Esophagus squamous epithelium (tissue), 5 donors: ENCODE data around the gene TRIM24. TPM values are rescaled to one million over a fixed set of nuclear protein-coding genes. Genes with fewer than 3 reads are reported as not detected.

Experiments used
- DNase-seq: peaks from one replicate; lab custom pipeline; 2025; lab: John Stamatoyannopoulos, UW
- H3K27ac ChIP-seq, 4 donors: fragments of 200-600 bp; sonication (generic); one replicate each; pipeline ENCODE4 v1.5.1; 2016 to 2019; ENCODE audit warnings: mild to moderate bottlenecking in 1 of 4
- H3K27me3 ChIP-seq, 4 donors: fragments of 200-600 bp; sonication (generic); 1 replicate in 3 of 4; 2 replicates in 1 of 4; pipeline versions ENCODE4 v1.5.1 to v1.6.0; 2017 to 2021; ENCODE audit warnings: antibody characterized with exemption in 1 of 4
- H3K36me3 ChIP-seq, 3 donors: fragments of 200-600 bp; sonication (generic); one replicate each; pipeline ENCODE4 v1.5.1; 2016 to 2019
- H3K4me1 ChIP-seq, 3 donors: fragments of 200-600 bp; sonication (generic); one replicate each; pipeline ENCODE4 v1.5.1; 2017 to 2019
- H3K4me3 ChIP-seq, 4 donors: fragments of 200-600 bp; sonication (generic); 1 replicate in 3 of 4; 2 replicates in 1 of 4; pipeline ENCODE4 v1.5.1; 2016 to 2019; ENCODE audit warnings: mild to moderate bottlenecking in 2 of 4, moderate library complexity in 1 of 4
- H3K9me3 ChIP-seq, 3 donors: fragments of 200-600 bp; sonication (generic); one replicate each; pipeline ENCODE4 v1.5.1; 2016 to 2019
- CTCF ChIP-seq, 6 experiments: fragments of 450-650 bp in 4 of 6; fragments of 200-600 bp in 2 of 6; sonication (generic) in 2 of 6; IDR thresholded peaks; one replicate each; pipeline ENCODE4 v1.5.1; 2016 to 2019; ENCODE audit warnings: antibody characterized with exemption in 6 of 6, mild to moderate bottlenecking in 4 of 6, moderate library complexity in 4 of 6
- POLR2A ChIP-seq, 4 donors: fragments of 450-650 bp; IDR thresholded peaks; one replicate each; pipeline ENCODE4 v1.6.1; 2017; ENCODE audit warnings: antibody characterized with exemption in 4 of 4, mild to moderate bottlenecking in 4 of 4, moderate library complexity in 3 of 4
- WGBS, 2 donors: methylation state at CpG; one replicate each; pipeline ENCODE4 v1.1.5; 2018; 5-methylcytosine and 5-hydroxymethylcytosine counted together
- intact Hi-C: fragments of 100-400 bp; cut with DNase I; formaldehyde crosslinking; loops from one replicate; pipeline ENCODE4 v1.15.0; 2022
- total RNA-seq, 4 donors: library from RNA; depleted of rRNA; stranded (reverse); fragments of >200 nt; gene quantifications; one replicate each; pipeline ENCODE4 v1.1.0, GENCODE V29; 2016
- donor health status: DM: yes; HTN: yes; CAD: no.

Gene TRIM24
- total RNA-seq, 4 donors from 2014 or later: 8.3 to 17.5 (median 15.0) TPM

- no peaks in the 10 kb centered on the region for H3K4me1 ChIP-seq
- no peaks in the 10 kb centered on the region for H3K27me3 ChIP-seq
- intact Hi-C loops: no loop called here
- TF ChIP-seq POLR2A (IDR thresholded peaks at IDR 0.05) (no peak), CTCF (IDR thresholded peaks at IDR 0.05) (no peak)
- peaks cover 0 to 41% (median 18%) of the 10 kb centered on the region in 3 donors for H3K9me3 ChIP-seq
- H3K4me3 ChIP-seq: no peak overlapping the region
- 84 to 94% methylated on average over 5 of the region's 5 CpGs for WGBS, 2 donors
- H3K27ac ChIP-seq: no peak overlapping the region
- H3K36me3 ChIP-seq: no peaks in the 10 kb centered on the region
- DNase-seq: no peak
Measured at GRCh38 chr7:138425026-138425425, 35.0 kb upstream of the TRIM24 start.

- WGBS, 2 donors: 78 to 85% methylated on average over 3 to 5 of the region's 5 CpGs
- no peak overlapping the region for H3K4me3 ChIP-seq
- TF ChIP-seq CTCF (IDR thresholded peaks at IDR 0.05) (no peak), POLR2A (IDR thresholded peaks at IDR 0.05) (no peak)
Measured at GRCh38 chr7:138429577-138430250, 30.3 kb upstream of the TRIM24 start.

GRCh38 chr7:138431517-138431916 lies 28.5 kb upstream of the TRIM24 start:
- intact Hi-C loops: no loop called here
- no peak for TF ChIP-seq POLR2A (IDR thresholded peaks at IDR 0.05)
- no peak for TF ChIP-seq CTCF (IDR thresholded peaks at IDR 0.05)
- H3K27me3 ChIP-seq: no peaks in the 10 kb centered on the region
- 58 to 74% methylated on average over 2 of the region's 2 CpGs for WGBS, 2 donors
- no peaks in the 10 kb centered on the region for H3K36me3 ChIP-seq
- H3K4me3 ChIP-seq: no peak overlapping the region
- no peak for DNase-seq
- no peaks in the 10 kb centered on the region for H3K4me1 ChIP-seq
- no peak overlapping the region for H3K27ac ChIP-seq
- H3K9me3 ChIP-seq: peaks cover 0 to 49% (median 24%) of the 10 kb centered on the region in 3 donors

More at GRCh38 chr7:138429577-138430250, 30.3 kb upstream of the TRIM24 start:
- Histone ChIP-seq H3K36me3 (no peaks in the 10 kb centered on the region), H3K27ac (no peak overlapping the region), H3K9me3 (peaks cover 0 to 56% (median 24%) of the 10 kb centered on the region in 3 donors), H3K4me1 (no peaks in the 10 kb centered on the region), H3K27me3 (no peaks in the 10 kb centered on the region)
- DNase-seq: no peak
- intact Hi-C loops: no loop called here

GRCh38 chr7:138433583-138434443 lies 26.2 kb upstream of the TRIM24 start:
- H3K27ac ChIP-seq: no peak overlapping the region
- peaks cover 0 to 33% (median 18%) of the 10 kb centered on the region in 3 donors for H3K9me3 ChIP-seq
- intact Hi-C loops: no loop called here
- no peak overlapping the region for H3K4me3 ChIP-seq
- no peak for DNase-seq
- no peaks in the 10 kb centered on the region for H3K36me3 ChIP-seq
- no peaks in the 10 kb centered on the region for H3K4me1 ChIP-seq
- no peaks in the 10 kb centered on the region for H3K27me3 ChIP-seq
- WGBS, 2 donors: 57 to 65% methylated on average over 6 of the region's 6 CpGs
- TF ChIP-seq POLR2A (IDR thresholded peaks at IDR 0.05) (no peak), CTCF (IDR thresholded peaks at IDR 0.05) (no peak)

- no peaks in the 10 kb centered on the region for H3K27me3 ChIP-seq
- no peaks in the 10 kb centered on the region for H3K36me3 ChIP-seq
- WGBS, 2 donors: 53 to 58% methylated on average over 2 of the region's 2 CpGs
- H3K9me3 ChIP-seq: peaks cover 0 to 25% (median 10%) of the 10 kb centered on the region in 3 donors
- no peak for DNase-seq
- intact Hi-C loops: no loop called here
- H3K4me3 ChIP-seq: no peak overlapping the region
- TF ChIP-seq CTCF (IDR thresholded peaks at IDR 0.05): no peak
- no peak for TF ChIP-seq POLR2A (IDR thresholded peaks at IDR 0.05)
- H3K4me1 ChIP-seq: no peaks in the 10 kb centered on the region
- H3K27ac ChIP-seq: no peak overlapping the region
Measured at GRCh38 chr7:138434597-138435019, 25.5 kb upstream of the TRIM24 start.
